Activated CD8-positive, alpha-beta memory T cell treated with anti-CD3 and anti-CD28 coated beads, Interleukin-2, amount 50 U/mL, for 1 hour (primary cell): Measurements from ENCODE around the gene DUSP28.
"Not testable (repeated sequence)": the region's sequence is repeated elsewhere in the genome, so short reads cannot be mapped to it uniquely, and the experiment has no call there.

Experiments
- DNase-seq: peaks from one replicate; pipeline ENCODE4 v3.0.0-alpha.2; 2020; ENCODE audit errors: extremely low read depth

The DUSP28 gene

GRCh38 chr2:240560480-240561324 lies 545 bp downstream of the DUSP28 start:
- peak; percentile 98 for DNase-seq

GRCh38 chr2:240561325-240561971 lies 1.3 kb downstream of the DUSP28 start:
- DNase-seq: no peak

GRCh38 chr2:240563231-240563630 lies 3.1 kb downstream of the DUSP28 start:
- DNase-seq: not testable (repeated sequence)

DNA sequence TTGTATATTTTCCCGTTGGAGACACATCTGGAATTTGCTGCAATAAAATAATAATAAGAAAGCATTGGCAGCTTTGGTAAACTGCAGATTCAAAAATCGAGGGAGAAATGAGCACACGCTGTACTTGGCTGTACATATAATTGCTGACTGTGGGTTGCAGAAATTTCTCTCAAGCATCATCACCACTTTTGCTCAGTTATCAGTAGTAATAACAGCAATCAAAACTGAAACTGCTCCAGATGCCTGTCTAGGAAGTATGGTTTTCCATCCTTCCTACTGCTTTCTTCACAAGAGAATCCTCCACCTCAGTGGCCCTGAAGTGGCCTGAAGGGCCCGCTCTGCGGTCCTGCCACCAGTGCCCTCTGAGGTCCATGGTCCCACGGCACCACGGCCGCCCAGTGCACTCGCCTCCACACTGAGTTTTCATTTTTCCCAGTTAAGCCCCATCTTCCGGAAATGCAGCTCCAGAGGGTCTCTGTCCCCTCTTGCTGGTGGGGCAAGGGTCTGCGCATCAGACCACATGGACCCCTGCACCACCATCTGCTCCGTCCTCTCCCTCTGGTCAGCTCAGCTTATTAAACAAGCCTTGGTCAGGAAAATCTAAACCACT lies 3.9 kb downstream of the DUSP28 start:
- DNase-seq: no peak

DNA sequence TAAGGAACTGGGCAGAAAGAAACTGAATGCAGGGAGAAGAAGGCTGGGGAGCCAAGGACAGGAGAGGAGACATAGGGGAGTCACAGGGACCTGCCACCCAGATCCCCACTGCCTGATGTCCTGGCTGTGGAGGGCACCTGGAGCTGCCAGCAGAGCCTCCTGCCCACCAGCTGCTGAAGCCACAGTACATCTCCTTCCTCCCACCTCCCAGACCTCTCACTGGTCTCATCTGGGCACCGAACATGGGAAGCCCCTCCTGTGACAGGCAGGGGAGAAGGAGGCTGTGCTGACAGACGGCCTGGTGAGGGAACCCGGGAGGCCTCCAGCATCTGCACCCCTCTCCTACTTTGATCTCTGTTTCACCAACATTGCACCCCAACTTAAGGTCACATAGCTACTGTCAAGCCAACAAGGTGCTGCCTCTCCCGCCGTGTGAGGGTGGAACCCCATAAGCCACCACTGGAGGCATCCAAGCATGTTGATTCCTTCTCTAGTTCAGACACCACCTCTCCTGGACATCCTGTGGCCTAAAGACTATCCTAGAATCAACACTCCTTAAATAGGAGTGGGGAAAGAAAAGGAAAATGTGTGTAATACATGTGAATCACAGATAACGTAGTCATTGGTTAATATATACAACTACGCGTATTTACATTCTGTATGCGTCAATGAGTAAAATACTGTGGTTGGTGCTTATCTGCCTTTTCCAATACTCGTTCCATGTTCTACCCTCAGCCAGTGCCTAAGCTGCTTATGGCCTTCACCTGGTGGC lies 4.6 kb downstream of the DUSP28 start:
- no peak for DNase-seq

GRCh38 chr2:240565333-240566202 lies 5.4 kb downstream of the DUSP28 start:
- peak; percentile 89 for DNase-seq

GRCh38 chr2:240566203-240567136 lies 6.3 kb downstream of the DUSP28 start:
- peak; percentile 87 for DNase-seq

DNA sequence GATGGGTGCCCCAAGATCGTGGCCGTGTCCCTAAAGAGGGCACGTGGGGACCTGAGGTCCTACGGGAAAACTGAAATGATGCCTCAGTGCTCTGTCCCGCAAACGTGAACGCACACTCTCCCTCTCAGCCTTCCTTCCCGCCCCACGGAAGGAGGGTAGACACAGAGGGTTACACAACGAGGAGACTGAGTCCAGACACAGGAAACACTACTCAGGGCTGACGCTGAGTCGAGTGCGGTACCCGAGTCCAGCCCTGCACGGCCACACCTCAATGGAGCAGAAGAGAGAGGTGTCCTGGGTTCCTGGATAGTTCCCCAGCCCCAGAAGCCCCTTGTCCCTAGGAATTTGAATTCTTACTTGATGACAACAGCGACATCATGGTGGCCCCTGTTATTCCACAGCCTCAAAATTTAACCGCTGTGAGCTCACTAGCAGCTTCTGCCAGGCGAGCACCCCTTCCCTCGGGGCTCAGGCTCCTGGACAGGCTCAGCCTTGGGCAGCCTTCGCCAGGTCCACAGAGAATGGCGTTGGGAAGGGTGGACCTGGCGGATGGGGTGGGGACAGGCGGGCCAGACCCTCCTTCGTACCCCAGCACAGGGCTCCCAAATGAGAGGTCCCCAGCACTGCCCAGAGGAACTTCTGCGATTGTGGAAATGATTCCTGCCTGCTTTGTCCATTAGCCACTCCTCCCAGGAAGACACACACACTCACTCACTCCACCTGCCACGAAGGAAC lies 7.1 kb downstream of the DUSP28 start:
- DNase-seq: no peak

GRCh38 chr2:240567872-240568677 lies 7.9 kb downstream of the DUSP28 start, which contains the start of gene RNPEPL1:
Gene RNPEPL1 (plus strand): TSS chr2:240568484. CDS start chr2:240568587, 103 bp downstream.
- DNase-seq: no peak

DNA sequence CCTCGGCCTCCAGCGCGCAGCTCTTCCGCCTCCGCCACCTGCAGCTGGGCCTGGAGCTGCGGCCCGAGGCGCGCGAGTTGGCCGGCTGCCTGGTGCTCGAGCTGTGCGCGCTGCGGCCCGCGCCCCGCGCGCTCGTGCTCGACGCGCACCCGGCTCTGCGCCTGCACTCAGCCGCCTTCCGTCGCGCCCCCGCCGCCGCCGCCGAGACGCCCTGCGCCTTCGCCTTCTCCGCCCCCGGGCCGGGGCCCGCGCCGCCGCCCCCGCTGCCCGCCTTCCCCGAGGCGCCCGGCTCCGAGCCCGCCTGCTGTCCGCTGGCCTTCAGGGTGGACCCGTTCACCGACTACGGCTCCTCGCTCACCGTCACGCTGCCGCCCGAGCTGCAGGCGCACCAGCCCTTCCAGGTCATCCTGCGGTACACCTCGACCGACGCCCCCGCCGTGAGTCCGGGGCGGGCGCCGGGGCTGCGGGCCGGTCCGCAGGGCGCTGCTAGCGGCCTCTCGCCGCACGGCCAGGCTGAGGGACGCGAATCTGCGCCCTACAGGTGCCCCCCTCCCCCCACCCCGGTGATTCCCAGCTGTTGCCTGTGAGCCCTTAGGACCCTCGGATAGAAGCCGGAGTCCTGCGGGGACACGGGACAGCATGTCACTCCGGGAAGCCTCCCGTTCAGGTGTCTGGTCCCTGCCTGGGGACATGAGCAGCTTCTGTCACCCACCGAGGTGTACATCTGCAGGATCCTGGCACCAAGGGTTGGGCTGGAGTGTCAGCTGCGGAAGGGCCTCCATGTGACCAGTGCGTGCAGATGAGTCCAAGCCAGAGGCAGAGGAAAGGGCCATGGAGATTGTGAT lies 8.7 kb downstream of the DUSP28 start:
- no peak for DNase-seq

- no peak for DNase-seq
Measured at GRCh38 chr2:240569523-240569997, 9.4 kb downstream of the DUSP28 start.

GRCh38 chr2:240569998-240570530 lies 9.9 kb downstream of the DUSP28 start:
- no peak for DNase-seq

DNA sequence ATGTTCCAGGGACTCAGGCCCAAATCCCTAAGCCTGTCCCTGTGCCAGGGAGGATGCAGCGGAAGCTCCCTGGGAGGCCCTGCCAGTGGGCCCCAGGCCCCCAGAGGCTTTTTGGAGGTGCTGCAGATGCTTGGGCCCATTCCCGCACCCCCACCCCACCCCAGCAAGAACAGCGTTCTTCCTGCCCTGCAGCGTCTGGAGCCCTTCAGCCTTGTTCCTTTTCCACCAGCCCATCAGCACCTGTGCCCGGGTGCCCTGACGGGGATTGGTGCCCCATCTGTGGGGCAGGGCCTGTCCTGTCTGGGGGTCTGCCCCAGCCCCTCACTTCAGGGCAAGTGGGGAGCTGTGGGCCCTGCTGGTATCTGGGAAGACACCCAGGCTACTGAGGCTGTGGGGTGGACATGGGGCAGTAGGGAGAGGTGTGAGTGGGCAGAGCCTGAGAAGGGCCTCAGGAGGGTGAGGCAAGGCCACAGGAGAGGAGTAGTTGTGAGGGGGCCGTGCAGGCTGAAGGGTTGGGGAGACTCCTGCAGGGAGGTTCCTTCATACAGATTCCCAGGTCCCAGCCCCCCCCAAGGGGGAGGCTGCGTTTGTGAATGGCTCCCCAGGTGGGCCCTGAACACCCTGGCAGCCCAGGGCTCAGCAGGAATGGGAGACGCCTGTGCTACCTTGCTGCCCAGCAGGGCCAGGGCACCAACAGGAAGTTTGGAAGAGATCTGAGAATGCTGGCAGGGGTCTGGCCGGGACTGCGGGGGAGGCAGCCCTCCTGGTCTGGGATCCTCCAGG lies 10.6 kb downstream of the DUSP28 start:
- no peak for DNase-seq

DNA sequence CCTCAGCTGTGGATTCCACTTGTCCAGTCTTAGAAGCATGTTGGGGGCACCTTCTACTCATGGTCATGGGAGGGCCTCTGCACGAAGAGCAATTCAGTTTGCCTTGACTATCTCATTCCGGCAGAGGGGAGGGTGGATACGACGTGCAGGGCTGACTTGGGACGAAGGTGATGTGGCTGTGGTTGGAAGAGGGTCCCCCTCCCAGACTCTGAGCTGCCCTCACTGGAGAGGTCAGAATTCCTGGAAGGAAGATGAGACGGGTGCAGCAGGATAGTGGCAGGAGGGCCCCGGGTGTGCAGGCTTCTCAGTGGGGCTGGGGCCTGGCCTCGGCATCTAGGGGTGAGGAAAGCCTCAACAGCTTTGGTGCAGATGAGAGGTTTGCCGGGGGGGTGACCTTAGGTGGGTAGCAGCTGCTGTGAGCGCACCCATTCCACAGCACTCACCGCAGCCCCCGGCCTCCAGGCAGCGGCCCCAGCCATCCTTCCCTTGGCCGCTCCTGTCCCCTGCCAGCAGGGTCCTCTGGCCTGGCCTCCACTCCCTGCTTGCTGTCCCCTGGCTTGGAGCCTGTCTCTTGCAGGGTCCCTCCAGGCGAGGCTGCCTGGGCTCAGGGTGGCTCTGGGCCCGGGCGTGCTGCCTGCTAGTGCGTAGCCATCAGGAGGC lies 11.3 kb downstream of the DUSP28 start:
- DNase-seq: no peak
